GM23338 (cell line): ENCODE data around the gene FAM47E. TPM values are rescaled to one million over a fixed set of nuclear protein-coding genes. Genes with fewer than 3 reads are reported as not detected.

Experiments
- ATAC-seq: fragments of 200-7000 bp; cut with Tn5 transposase; 3 replicates; pipeline ENCODE4 v1.9.1; 2020
- DNase-seq: peaks from one replicate; pipeline ENCODE4 v3.0.0-alpha.2; 2015; ENCODE audit warnings: low spot score
- H2AFZ ChIP-seq: fragments of 200-600 bp; sonication (generic); 2 replicates; pipeline ENCODE4 v1.8.0; 2016; ENCODE audit warnings: antibody characterized with exemption, mild to moderate bottlenecking, moderate library complexity
- H3F3A ChIP-seq: fragments of 200-600 bp; sonication (generic); replicated peaks from 2 replicates; pipeline ENCODE4 v1.8.0; 2017; ENCODE audit warnings: antibody characterized with exemption, mixed run types, low read depth
- H3K27ac ChIP-seq: fragments of 200-600 bp; sonication (generic); 2 replicates; pipeline ENCODE4 v1.6.1; 2016; ENCODE audit warnings: low read depth
- H3K27me3 ChIP-seq: fragments of 200-600 bp; sonication (generic); 2 replicates; pipeline ENCODE4 v1.8.0; 2016; ENCODE audit warnings: mild to moderate bottlenecking, mixed run types, moderate library complexity; ENCODE audit not compliant: insufficient read depth
- H3K36me3 ChIP-seq: fragments of 200-600 bp; sonication (generic); 2 replicates; pipeline ENCODE4 v1.8.0; 2016; ENCODE audit warnings: mild to moderate bottlenecking; ENCODE audit not compliant: insufficient read depth
- H3K4me1 ChIP-seq: fragments of 200-600 bp; sonication (generic); 2 replicates; pipeline ENCODE4 v1.8.0; 2016; ENCODE audit warnings: mild to moderate bottlenecking, moderate library complexity; ENCODE audit not compliant: insufficient read depth
- H3K4me2 ChIP-seq: fragments of 200-600 bp; sonication (generic); 2 replicates; pipeline ENCODE4 v1.7.1; 2017; ENCODE audit warnings: mixed run types
- H3K4me3 ChIP-seq: fragments of 200-600 bp; sonication (generic); 2 replicates; pipeline ENCODE4 v1.6.1; 2016; ENCODE audit warnings: mixed run types
- H3K79me2 ChIP-seq: fragments of 200-600 bp; sonication (generic); replicated peaks from 2 replicates; pipeline ENCODE4 v1.8.0; 2017; ENCODE audit warnings: mild to moderate bottlenecking; ENCODE audit not compliant: insufficient read depth
- H3K9me2 ChIP-seq: fragments of 200-600 bp; sonication (generic); 2 replicates; pipeline ENCODE4 v1.8.0; 2017; ENCODE audit not compliant: insufficient read depth
- H4K20me1 ChIP-seq: fragments of 200-600 bp; sonication (generic); replicated peaks from 2 replicates; pipeline ENCODE4 v1.8.0; 2017; ENCODE audit warnings: mild to moderate bottlenecking; ENCODE audit not compliant: insufficient read depth
- H3K27ac Mint-ChIP-seq: 2 replicates; pipeline ENCODE4 v1.8.0; 2020; ENCODE audit warnings: inconsistent platforms, mild to moderate bottlenecking, moderate library complexity, mixed read lengths
- H3K27me3 Mint-ChIP-seq: 3 replicates; pipeline ENCODE4 v1.8.0; 2022; ENCODE audit warnings: low read depth, mild to moderate bottlenecking, moderate library complexity, mixed read lengths, inconsistent platforms; ENCODE audit not compliant: insufficient read depth, poor library complexity
- H3K36me3 Mint-ChIP-seq: 3 replicates; pipeline ENCODE4 v1.8.0; 2021; ENCODE audit warnings: low read depth, mild to moderate bottlenecking, inconsistent platforms, moderate library complexity, mixed read lengths
- H3K4me1 Mint-ChIP-seq: 3 replicates; pipeline ENCODE4 v1.8.0; 2020; ENCODE audit warnings: mild to moderate bottlenecking, inconsistent platforms, mixed read lengths
- H3K4me3 Mint-ChIP-seq: 3 replicates; pipeline ENCODE4 v1.8.0; 2021; ENCODE audit warnings: moderate library complexity, mild to moderate bottlenecking, inconsistent platforms, mixed read lengths
- H3K9me3 Mint-ChIP-seq: 3 replicates; pipeline ENCODE4 v1.8.0; 2020; ENCODE audit warnings: moderate library complexity, mild to moderate bottlenecking, inconsistent platforms, mixed read lengths
- CREB1 ChIP-seq: fragments of 250-450 bp; sonication (Bioruptor Pico); IDR thresholded peaks from 2 replicates; pipeline ENCODE4 v1.5.0; 2020; ENCODE audit warnings: low read depth, mild to moderate bottlenecking, moderate library complexity
- ETS1 ChIP-seq: IDR thresholded peaks from 2 replicates; pipeline ENCODE4 v1.6.1; 2016; ENCODE audit warnings: antibody characterized with exemption
- EZH2 ChIP-seq: fragments of 200-600 bp; sonication (generic); IDR thresholded peaks from one replicate; pipeline ENCODE4 v1.8.0; 2017; ENCODE audit warnings: antibody characterized with exemption, mild to moderate bottlenecking, low read depth; ENCODE audit not compliant: unreplicated experiment
- JUNB ChIP-seq: IDR thresholded peaks from one replicate; pipeline ENCODE4 v1.6.1; 2016; ENCODE audit warnings: antibody characterized with exemption; ENCODE audit not compliant: unreplicated experiment
- NANOG ChIP-seq: IDR thresholded peaks from 2 replicates; pipeline ENCODE4 v1.6.1; 2016; ENCODE audit warnings: antibody characterized with exemption, borderline replicate concordance
- POLR2AphosphoS5 ChIP-seq: IDR thresholded peaks from 2 replicates; pipeline ENCODE4 v1.6.1; 2016; ENCODE audit warnings: antibody characterized with exemption, low read depth
- STAT1 ChIP-seq: IDR thresholded peaks from one replicate; pipeline ENCODE4 v1.6.1; 2016; ENCODE audit warnings: antibody characterized with exemption; ENCODE audit not compliant: unreplicated experiment
- ZNF114 ChIP-seq: fragments of 250-450 bp; sonication (Bioruptor Pico); IDR thresholded peaks from 2 replicates; pipeline ENCODE4 v1.5.0; 2020; ENCODE audit warnings: mild to moderate bottlenecking, moderate library complexity
- ZNF331 ChIP-seq: fragments of 250-450 bp; sonication (Bioruptor Pico); IDR thresholded peaks from 2 replicates; pipeline ENCODE4 v1.5.0; 2020; ENCODE audit warnings: low read depth, mild to moderate bottlenecking, moderate library complexity
- polyA plus RNA-seq: library from polyadenylated mRNA; unstranded; fragments of >200 nt; fragmentation: Nextera tagmentation; extraction: Ambion mirVana; gene quantifications from 2 replicates; pipeline ENCODE4 v1.2.1, GENCODE V29; 2016
- total RNA-seq: library from RNA; depleted of rRNA; stranded (reverse); fragments of >200 nt; shearing (Covaris generic); gene quantifications from 2 replicates; pipeline ENCODE4 v1.2.3, GENCODE V29; 2014
- TF ChIP-seq, protein P1 (sequence below): fragments of 250-450 bp; sonication (Bioruptor Pico); IDR thresholded peaks from 2 replicates; pipeline ENCODE4 v1.5.0; 2020; ENCODE audit warnings: mild to moderate bottlenecking, moderate library complexity

Gene FAM47E
- total and polyA plus RNA-seq, 2 experiments from 2014 or later = 0.66 to 2.3 TPM

GRCh38 chr4:76272582-76272981 is 21.1 kb downstream of the FAM47E start (continued):
- TF ChIP-seq, protein P1, sequence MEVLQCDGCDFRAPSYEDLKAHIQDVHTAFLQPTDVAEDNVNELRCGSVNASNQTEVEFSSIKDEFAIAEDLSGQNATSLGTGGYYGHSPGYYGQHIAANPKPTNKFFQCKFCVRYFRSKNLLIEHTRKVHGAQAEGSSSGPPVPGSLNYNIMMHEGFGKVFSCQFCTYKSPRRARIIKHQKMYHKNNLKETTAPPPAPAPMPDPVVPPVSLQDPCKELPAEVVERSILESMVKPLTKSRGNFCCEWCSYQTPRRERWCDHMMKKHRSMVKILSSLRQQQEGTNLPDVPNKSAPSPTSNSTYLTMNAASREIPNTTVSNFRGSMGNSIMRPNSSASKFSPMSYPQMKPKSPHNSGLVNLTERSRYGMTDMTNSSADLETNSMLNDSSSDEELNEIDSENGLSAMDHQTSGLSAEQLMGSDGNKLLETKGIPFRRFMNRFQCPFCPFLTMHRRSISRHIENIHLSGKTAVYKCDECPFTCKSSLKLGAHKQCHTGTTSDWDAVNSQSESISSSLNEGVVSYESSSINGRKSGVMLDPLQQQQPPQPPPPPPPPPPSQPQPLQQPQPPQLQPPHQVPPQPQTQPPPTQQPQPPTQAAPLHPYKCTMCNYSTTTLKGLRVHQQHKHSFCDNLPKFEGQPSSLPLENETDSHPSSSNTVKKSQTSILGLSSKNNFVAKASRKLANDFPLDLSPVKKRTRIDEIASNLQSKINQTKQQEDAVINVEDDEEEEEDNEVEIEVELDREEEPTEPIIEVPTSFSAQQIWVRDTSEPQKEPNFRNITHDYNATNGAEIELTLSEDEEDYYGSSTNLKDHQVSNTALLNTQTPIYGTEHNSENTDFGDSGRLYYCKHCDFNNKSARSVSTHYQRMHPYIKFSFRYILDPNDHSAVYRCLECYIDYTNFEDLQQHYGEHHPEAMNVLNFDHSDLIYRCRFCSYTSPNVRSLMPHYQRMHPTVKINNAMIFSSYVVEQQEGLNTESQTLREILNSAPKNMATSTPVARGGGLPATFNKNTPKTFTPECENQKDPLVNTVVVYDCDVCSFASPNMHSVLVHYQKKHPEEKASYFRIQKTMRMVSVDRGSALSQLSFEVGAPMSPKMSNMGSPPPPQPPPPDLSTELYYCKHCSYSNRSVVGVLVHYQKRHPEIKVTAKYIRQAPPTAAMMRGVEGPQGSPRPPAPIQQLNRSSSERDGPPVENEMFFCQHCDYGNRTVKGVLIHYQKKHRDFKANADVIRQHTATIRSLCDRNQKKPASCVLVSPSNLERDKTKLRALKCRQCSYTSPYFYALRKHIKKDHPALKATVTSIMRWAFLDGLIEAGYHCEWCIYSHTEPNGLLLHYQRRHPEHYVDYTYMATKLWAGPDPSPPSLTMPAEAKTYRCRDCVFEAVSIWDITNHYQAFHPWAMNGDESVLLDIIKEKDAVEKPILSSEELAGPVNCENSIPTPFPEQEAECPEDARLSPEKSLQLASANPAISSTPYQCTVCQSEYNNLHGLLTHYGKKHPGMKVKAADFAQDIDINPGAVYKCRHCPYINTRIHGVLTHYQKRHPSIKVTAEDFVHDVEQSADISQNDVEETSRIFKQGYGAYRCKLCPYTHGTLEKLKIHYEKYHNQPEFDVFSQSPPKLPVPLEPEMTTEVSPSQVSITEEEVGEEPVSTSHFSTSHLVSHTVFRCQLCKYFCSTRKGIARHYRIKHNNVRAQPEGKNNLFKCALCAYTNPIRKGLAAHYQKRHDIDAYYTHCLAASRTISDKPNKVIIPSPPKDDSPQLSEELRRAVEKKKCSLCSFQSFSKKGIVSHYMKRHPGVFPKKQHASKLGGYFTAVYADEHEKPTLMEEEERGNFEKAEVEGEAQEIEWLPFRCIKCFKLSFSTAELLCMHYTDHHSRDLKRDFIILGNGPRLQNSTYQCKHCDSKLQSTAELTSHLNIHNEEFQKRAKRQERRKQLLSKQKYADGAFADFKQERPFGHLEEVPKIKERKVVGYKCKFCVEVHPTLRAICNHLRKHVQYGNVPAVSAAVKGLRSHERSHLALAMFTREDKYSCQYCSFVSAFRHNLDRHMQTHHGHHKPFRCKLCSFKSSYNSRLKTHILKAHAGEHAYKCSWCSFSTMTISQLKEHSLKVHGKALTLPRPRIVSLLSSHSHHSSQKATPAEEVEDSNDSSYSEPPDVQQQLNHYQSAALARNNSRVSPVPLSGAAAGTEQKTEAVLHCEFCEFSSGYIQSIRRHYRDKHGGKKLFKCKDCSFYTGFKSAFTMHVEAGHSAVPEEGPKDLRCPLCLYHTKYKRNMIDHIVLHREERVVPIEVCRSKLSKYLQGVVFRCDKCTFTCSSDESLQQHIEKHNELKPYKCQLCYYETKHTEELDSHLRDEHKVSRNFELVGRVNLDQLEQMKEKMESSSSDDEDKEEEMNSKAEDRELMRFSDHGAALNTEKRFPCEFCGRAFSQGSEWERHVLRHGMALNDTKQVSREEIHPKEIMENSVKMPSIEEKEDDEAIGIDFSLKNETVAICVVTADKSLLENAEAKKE = no peak
- no peak for TF ChIP-seq EZH2
- no peak for TF ChIP-seq STAT1
- TF ChIP-seq ZNF114 = no peak
- TF ChIP-seq JUNB = no peak
- no peak for TF ChIP-seq NANOG

DNA sequence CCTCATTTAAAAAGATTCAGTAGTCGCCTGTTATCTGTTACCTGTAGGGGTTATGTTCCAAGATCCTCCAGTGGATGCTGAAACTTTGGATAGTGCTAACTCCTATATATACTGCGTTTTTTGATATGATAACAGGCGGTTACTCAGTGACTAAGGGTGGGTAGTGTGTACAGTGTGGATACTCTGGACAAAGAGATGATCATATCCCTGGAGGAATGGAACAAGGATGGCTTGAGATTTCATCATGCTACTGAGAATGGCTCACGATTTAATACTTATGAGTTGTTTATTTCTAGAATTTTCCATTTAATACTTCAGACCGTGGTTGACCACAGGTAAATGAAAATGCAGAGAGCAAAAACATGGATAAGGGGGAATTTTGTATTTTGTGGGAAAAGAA is 21.5 kb downstream of the FAM47E start:
- no peaks in the 10 kb centered on the region for H3K36me3 ChIP-seq
- no peaks in the 10 kb centered on the region for H3K9me2 ChIP-seq
- no peak overlapping the region for H3K4me2 ChIP-seq
- ATAC-seq = no peak
- H3K27me3 ChIP-seq = no peaks in the 10 kb centered on the region
- no peak overlapping the region for H2AFZ ChIP-seq
- Mint-ChIP-seq H3K4me1 (no peaks in the 10 kb centered on the region), H3K27ac (no peak overlapping the region), H3K27me3 (peaks cover 6% of the 10 kb centered on the region), H3K9me3 (no peaks in the 10 kb centered on the region), H3K4me3 (no peak overlapping the region), H3K36me3 (no peaks in the 10 kb centered on the region)
- no peak for DNase-seq
- TF ChIP-seq CREB1 = no peak
- TF ChIP-seq JUNB = no peak
- TF ChIP-seq, protein P1 = no peak
- TF ChIP-seq ZNF114 = no peak
- no peak for TF ChIP-seq POLR2AphosphoS5
- TF ChIP-seq STAT1 = no peak
- no peak for TF ChIP-seq ZNF331 (CRISPR knock-in tag)
- no peak for TF ChIP-seq ETS1
- no peaks in the 10 kb centered on the region for H3K4me1 ChIP-seq
- H3K79me2 ChIP-seq = no peaks in the 10 kb centered on the region
- no peaks in the 10 kb centered on the region for H3F3A ChIP-seq
- no peaks in the 10 kb centered on the region for H4K20me1 ChIP-seq
- no peak overlapping the region for H3K27ac ChIP-seq
- H3K4me3 ChIP-seq = no peak overlapping the region
